Kidney epithelial cell (primary cell): ENCODE measurements around the gene DPH7. TPM values are rescaled to one million over a fixed set of nuclear protein-coding genes. Genes with fewer than 3 reads are reported as not detected.

Experiments
- DNase-seq: peaks from one replicate; pipeline ENCODE4 v3.0.0-alpha.2; 2010; ENCODE audit warnings: low read depth
- H3K27me3 ChIP-seq: 2 replicates; pipeline ENCODE4 v1.6.0; 2011; ENCODE audit warnings: low read length; ENCODE audit not compliant: control insufficient read depth, insufficient read depth
- H3K36me3 ChIP-seq: 2 replicates; pipeline ENCODE4 v1.5.1; 2011; ENCODE audit warnings: low read length; ENCODE audit not compliant: control insufficient read depth, insufficient read depth
- H3K4me3 ChIP-seq: 2 replicates; pipeline ENCODE4 v1.5.1; 2011; ENCODE audit warnings: low read depth, mild to moderate bottlenecking, control low read depth, low read length
- CTCF ChIP-seq: IDR thresholded peaks from 2 replicates; pipeline ENCODE4 v1.5.1; 2011; ENCODE audit warnings: mild to moderate bottlenecking, moderate library complexity, low read length, control low read depth, inconsistent platforms; ENCODE audit not compliant: insufficient read depth, poor library complexity, severe bottlenecking
- total RNA-seq: library from RNA; depleted of rRNA; stranded (reverse); fragments of >200 nt; gene quantifications from 2 replicates; pipeline ENCODE4 v1.2.3, GENCODE V29; 2015

Gene DPH7
- total RNA-seq, 1 donor from 2014 or later: 38.9 TPM

GRCh38 chr9:137590123-137590468 is 11.4 kb upstream of the DPH7 start:
- Histone ChIP-seq H3K4me3 (peak overlapping the region; percentile 59), H3K36me3 (peaks cover 2% of the 10 kb centered on the region), H3K27me3 (no peaks in the 10 kb centered on the region)
- no peak for DNase-seq
- no peak for TF ChIP-seq CTCF

- no peak for TF ChIP-seq CTCF
- Histone ChIP-seq H3K27me3 (no peaks in the 10 kb centered on the region), H3K36me3 (peaks cover 2% of the 10 kb centered on the region), H3K4me3 (peak overlapping the region; percentile 59)
- no peak for DNase-seq
Measured at GRCh38 chr9:137589441-137590122, 10.9 kb upstream of the DPH7 start.

GRCh38 chr9:137588891-137589290 is 10.2 kb upstream of the DPH7 start:
- Histone ChIP-seq H3K27me3 (no peaks in the 10 kb centered on the region), H3K4me3 (peak overlapping the region; percentile 59), H3K36me3 (peaks cover 2% of the 10 kb centered on the region)
- no peak for TF ChIP-seq CTCF
- no peak for DNase-seq

- Histone ChIP-seq H3K36me3 (peaks cover 2% of the 10 kb centered on the region), H3K4me3 (no peak overlapping the region), H3K27me3 (no peaks in the 10 kb centered on the region)
- DNase-seq: no peak
- no peak for TF ChIP-seq CTCF
Measured at GRCh38 chr9:137588311-137588710, 9.6 kb upstream of the DPH7 start.

GRCh38 chr9:137586854-137587253 is 8.1 kb upstream of the DPH7 start:
- Histone ChIP-seq H3K36me3 (peaks cover 2% of the 10 kb centered on the region), H3K27me3 (no peaks in the 10 kb centered on the region), H3K4me3 (no peak overlapping the region)
- no peak for DNase-seq
- TF ChIP-seq CTCF: no peak

- no peaks in the 10 kb centered on the region for H3K27me3 ChIP-seq
- no peak overlapping the region for H3K4me3 ChIP-seq
- DNase-seq: no peak
- TF ChIP-seq CTCF: no peak
- H3K36me3 ChIP-seq: peaks cover 2% of the 10 kb centered on the region
Measured at GRCh38 chr9:137583957-137584356, 5.2 kb upstream of the DPH7 start.
